Measurements from ENCODE around the gene TNIP2.
"Not testable (repeated sequence)": the region's sequence is repeated elsewhere in the genome, so short reads cannot be mapped to it uniquely, and the experiment has no call there.

TNIP2 gene

DNA sequence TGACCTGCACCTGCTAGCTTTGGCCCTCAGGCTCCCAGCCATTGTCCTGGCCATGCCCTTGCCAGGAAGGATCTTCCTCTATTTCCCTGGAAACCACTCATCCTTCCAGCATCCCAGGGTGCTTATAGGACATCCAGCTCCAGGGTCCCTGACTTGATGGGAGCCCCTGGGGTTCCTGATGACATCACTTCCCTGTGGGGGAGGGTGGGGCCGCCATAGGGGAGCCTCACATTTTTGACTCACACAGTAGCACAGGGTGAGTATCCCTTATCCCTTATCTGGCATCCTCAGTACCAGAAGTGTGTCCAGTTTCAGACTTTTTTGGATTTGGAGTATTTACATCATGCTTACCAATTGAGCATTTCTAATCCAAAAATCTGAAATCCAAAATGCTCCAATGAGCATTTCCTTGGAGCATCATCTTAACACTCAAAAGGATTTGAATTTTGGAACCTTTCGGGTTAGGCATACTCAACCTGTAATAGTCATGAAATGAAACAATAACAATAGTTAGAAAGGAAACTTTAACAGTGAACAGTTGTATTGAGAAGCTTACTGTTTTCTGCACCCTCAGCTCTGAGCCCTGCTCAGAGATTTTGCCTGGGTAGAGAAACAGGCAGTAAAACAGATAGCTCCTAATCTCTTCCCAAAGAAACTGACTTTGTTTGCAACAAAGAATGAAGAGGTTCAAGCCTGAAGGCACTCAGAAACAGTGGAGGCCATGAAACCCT lies 22.1 kb downstream of the TNIP2 start:
- Histone ChIP-seq H3K27me3 (replicated peaks; ENCODE audit: control insufficient read depth, insufficient read depth, low read length) (no peaks in the 10 kb centered on the region), H3K4me1 (ENCODE audit: control insufficient read depth, insufficient read depth, low read length) (no peaks in the 10 kb centered on the region), H3K4me3 (ENCODE audit: low read length) (no peak overlapping the region), H3K36me3 (ENCODE audit: control insufficient read depth, insufficient read depth, low read length, severe bottlenecking) (peaks cover 41% of the 10 kb centered on the region), H3K9me3 (ENCODE audit: control insufficient read depth, low read length) (peaks cover 10% of the 10 kb centered on the region), H3K9ac (ENCODE audit: low read length) (no peak overlapping the region)
- DNase-seq (ENCODE audit: low read depth), result no peak

DNA sequence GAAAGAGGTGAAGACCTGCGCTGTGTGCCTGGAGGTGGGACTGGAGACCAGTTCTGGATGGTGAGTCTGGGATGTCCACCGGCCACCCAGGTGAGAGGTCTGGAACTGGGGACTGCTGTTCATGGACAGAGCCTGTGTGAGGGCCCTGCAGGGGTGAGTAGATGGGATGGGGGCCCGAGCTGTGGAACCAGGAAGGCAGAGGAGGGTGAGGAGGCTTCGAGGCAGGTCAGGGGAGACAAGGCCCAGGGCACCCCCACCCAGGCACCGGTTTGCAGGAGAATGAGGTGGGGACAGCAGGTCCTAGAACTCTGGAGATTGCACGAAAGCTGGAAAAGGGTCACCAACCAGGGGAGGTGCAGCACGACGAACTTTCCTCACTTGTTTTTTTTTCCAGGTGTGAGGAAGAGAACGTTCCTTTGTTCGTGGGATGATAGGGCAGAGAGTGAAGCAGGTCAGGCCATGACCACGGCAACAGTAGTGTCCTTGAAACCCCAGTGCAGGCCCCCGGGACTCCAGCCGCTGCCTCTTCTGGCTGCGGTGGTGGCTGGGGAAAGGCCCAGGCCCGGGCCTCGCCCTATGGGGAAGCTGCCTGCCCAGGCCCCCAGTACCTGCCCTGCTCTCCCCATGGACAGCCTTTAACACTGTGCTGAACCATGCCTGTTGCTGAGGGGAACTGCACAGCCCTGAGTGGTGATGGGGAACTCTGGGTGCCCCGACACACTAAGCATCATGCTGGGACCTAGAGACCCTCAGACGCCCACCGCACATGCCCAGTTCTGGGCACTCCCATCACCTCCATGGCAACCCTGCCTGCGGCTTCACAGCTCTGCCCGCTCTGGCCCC lies 22.9 kb downstream of the TNIP2 start:
- no peaks in the 10 kb centered on the region for H3K4me1 ChIP-seq (ENCODE audit: control insufficient read depth, insufficient read depth, low read length)
- H3K27me3 ChIP-seq (replicated peaks; ENCODE audit: control insufficient read depth, insufficient read depth, low read length), result no peaks in the 10 kb centered on the region
- H3K9me3 ChIP-seq (ENCODE audit: control insufficient read depth, low read length), result peaks cover 10% of the 10 kb centered on the region
- H3K9ac ChIP-seq (ENCODE audit: low read length), result no peak overlapping the region
- peaks cover 42% of the 10 kb centered on the region for H3K36me3 ChIP-seq (ENCODE audit: control insufficient read depth, insufficient read depth, low read length, severe bottlenecking)
- no peak for DNase-seq (ENCODE audit: low read depth)
- no peak overlapping the region for H3K4me3 ChIP-seq (ENCODE audit: low read length)

DNA sequence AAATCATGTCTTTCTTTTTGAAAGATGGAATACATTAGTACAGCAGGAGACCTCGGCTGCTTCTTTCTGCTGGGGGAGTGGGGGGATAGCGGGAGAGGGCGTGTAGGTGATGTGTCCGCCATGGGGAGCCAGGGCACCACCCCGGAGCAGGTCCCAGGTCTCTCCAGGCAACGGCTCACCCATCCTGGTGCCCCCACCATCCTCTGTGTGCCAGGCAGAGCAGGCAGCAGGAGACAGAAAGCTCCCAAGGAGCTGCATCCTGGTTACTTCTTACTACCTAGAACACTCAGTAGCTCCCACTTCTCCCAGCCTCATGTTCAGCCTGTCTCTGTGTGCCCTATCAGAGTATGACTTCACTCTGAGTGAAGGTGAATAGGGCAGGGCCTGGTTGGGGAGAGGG lies 23.6 kb downstream of the TNIP2 start:
- no peaks in the 10 kb centered on the region for H3K4me1 ChIP-seq (ENCODE audit: control insufficient read depth, insufficient read depth, low read length)
- peaks cover 42% of the 10 kb centered on the region for H3K36me3 ChIP-seq (ENCODE audit: control insufficient read depth, insufficient read depth, low read length, severe bottlenecking)
- H3K27me3 ChIP-seq (replicated peaks; ENCODE audit: control insufficient read depth, insufficient read depth, low read length), result no peaks in the 10 kb centered on the region
- peaks cover 10% of the 10 kb centered on the region for H3K9me3 ChIP-seq (ENCODE audit: control insufficient read depth, low read length)
- no peak overlapping the region for H3K4me3 ChIP-seq (ENCODE audit: low read length)
- H3K9ac ChIP-seq (ENCODE audit: low read length), result no peak overlapping the region
- DNase-seq (ENCODE audit: low read depth), result no peak

DNA sequence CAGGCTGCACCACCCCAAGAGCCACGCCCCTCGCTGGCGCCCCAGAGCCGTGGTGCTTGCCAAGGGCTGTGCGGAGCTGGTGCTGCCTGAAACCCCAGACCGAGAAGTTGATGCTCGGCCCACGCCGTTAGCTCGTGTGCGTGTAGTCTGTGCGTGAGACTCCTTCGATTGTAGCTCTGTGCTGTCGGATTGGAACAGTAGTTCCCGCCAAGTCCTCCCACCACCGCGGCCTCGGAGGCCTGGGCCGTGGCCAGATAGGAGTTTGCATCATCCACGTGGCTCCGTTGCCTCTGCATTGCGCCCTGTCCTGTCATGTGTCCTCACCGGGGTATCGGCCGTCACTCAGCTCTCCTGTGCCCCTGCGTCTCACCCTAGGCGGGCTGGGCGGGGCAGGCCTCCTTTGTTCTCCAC lies 24.2 kb downstream of the TNIP2 start:
- no peaks in the 10 kb centered on the region for H3K4me1 ChIP-seq (ENCODE audit: control insufficient read depth, insufficient read depth, low read length)
- no peak for DNase-seq (ENCODE audit: low read depth)
- H3K9me3 ChIP-seq (ENCODE audit: control insufficient read depth, low read length), result peaks cover 10% of the 10 kb centered on the region
- H3K9ac ChIP-seq (ENCODE audit: low read length), result no peak overlapping the region
- no peaks in the 10 kb centered on the region for H3K27me3 ChIP-seq (replicated peaks; ENCODE audit: control insufficient read depth, insufficient read depth, low read length)
- no peak overlapping the region for H3K4me3 ChIP-seq (ENCODE audit: low read length)
- peaks cover 42% of the 10 kb centered on the region for H3K36me3 ChIP-seq (ENCODE audit: control insufficient read depth, insufficient read depth, low read length, severe bottlenecking)

DNA sequence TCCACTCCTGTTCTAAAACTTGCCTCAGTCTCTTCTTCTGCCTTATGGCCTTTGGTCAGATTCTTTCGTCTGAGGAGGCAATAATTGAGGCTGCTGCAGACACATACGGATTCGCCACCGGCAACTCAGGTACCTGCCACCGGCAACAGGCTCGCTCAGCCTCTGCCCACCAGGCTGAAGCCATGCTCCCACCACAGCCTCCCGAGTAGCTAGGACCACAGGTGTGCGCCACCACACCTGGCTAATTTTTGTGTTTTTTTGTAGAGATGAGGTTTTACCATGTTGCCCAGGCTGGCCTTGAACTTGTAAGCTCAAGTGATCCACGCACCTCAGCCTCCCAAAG lies 26.6 kb downstream of the TNIP2 start:
- no peaks in the 10 kb centered on the region for H3K27me3 ChIP-seq (replicated peaks; ENCODE audit: control insufficient read depth, insufficient read depth, low read length)
- no peak overlapping the region for H3K9ac ChIP-seq (ENCODE audit: low read length)
- H3K36me3 ChIP-seq (ENCODE audit: control insufficient read depth, insufficient read depth, low read length, severe bottlenecking), result peaks cover 37% of the 10 kb centered on the region
- no peak for DNase-seq (ENCODE audit: low read depth)
- H3K9me3 ChIP-seq (ENCODE audit: control insufficient read depth, low read length), result no peaks in the 10 kb centered on the region
- no peak overlapping the region for H3K4me3 ChIP-seq (ENCODE audit: low read length)
- no peaks in the 10 kb centered on the region for H3K4me1 ChIP-seq (ENCODE audit: control insufficient read depth, insufficient read depth, low read length)

DNA sequence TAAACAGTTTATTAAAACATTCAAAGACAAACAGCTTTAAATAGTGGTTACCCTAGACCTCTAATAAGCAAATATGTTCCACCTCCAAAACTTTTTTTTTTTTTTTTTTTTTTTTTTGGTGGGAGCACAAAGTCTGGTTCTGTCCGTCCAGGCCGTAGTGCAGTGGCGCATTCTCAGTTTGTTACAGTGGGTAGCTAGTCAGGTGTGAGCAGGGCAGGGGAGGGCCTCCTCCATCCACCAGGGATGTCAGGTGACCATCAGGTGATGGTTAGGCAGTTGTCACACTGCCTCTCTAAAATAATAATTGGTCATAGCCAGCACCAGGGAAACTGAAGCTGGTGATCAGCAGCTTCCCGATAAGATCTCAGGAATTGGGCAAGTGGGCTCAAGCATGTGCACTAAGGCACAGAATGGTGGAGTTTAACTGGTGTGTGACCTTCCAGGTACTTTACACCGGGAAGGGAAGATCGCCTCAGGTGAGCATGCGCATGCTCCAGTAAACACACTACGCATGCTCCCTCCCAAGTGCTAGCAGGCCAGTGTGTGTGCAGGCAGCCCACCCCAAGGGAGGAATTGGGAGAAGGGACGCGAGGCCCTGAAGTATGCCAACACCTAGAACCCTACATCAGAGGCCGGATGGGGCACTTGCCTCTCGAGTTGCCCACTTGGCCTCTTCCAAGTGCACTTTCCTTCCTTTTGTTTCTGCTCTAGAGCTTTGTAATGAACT lies 27.2 kb downstream of the TNIP2 start:
- Histone ChIP-seq H3K9me3 (ENCODE audit: control insufficient read depth, low read length) (no peaks in the 10 kb centered on the region), H3K4me3 (ENCODE audit: low read length) (no peak overlapping the region), H3K36me3 (ENCODE audit: control insufficient read depth, insufficient read depth, low read length, severe bottlenecking) (peaks cover 40% of the 10 kb centered on the region), H3K27me3 (replicated peaks; ENCODE audit: control insufficient read depth, insufficient read depth, low read length) (no peaks in the 10 kb centered on the region), H3K9ac (ENCODE audit: low read length) (no peak overlapping the region), H3K4me1 (ENCODE audit: control insufficient read depth, insufficient read depth, low read length) (no peaks in the 10 kb centered on the region)
- DNase-seq (ENCODE audit: low read depth), result no peak

DNA sequence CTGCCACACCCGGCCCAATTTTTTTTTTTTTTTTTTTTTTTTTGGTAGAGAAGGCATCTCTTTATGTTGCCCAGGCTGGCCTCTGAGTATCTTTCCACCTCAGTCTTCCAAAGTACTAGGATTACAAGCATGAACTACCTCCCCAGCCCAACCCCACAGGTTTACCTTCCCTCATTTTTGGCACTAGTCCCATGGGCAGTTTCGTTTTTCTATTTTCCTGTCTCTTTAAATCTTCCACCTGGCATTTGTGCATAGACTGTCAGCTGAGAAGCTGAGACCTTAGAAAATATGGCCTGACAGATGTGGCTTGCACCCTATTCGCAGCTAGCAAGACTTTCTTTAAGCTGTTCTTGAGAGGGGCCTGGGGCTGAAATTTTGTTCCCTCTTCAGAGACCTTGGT lies 27.9 kb downstream of the TNIP2 start:
- DNase-seq (ENCODE audit: low read depth), result no peak
- H3K36me3 ChIP-seq (ENCODE audit: control insufficient read depth, insufficient read depth, low read length, severe bottlenecking), result peaks cover 36% of the 10 kb centered on the region
- no peaks in the 10 kb centered on the region for H3K27me3 ChIP-seq (replicated peaks; ENCODE audit: control insufficient read depth, insufficient read depth, low read length)
- H3K9ac ChIP-seq (ENCODE audit: low read length), result no peak overlapping the region
- H3K9me3 ChIP-seq (ENCODE audit: control insufficient read depth, low read length), result no peaks in the 10 kb centered on the region
- H3K4me1 ChIP-seq (ENCODE audit: control insufficient read depth, insufficient read depth, low read length), result no peaks in the 10 kb centered on the region
- no peak overlapping the region for H3K4me3 ChIP-seq (ENCODE audit: low read length)

DNA sequence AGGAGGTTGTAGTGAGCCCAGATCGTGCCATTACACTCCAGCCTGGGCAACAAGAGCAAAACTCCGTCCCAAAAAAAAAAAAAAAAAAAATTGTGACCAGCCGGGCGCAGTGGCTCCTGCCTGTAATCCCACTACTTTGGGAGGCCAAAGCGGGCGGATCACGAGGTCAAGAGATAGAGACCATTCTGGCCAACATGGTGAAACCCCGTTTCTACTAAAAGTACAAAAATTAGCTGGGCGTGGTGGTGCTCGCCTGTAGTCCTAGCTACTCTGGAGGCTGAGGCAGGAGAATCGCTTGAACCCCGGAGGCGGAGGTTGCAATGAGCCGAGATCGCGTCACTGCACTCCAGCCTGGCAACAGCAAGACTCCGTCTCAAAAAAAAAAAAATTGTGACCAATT lies 29.3 kb downstream of the TNIP2 start:
- peaks cover 32% of the 10 kb centered on the region for H3K36me3 ChIP-seq (ENCODE audit: control insufficient read depth, insufficient read depth, low read length, severe bottlenecking)
- H3K9ac ChIP-seq (ENCODE audit: low read length); H3K4me3 ChIP-seq (ENCODE audit: low read length); H3K27me3 ChIP-seq (replicated peaks; ENCODE audit: control insufficient read depth, insufficient read depth, low read length); H3K4me1 ChIP-seq (ENCODE audit: control insufficient read depth, insufficient read depth, low read length); DNase-seq (ENCODE audit: low read depth); H3K9me3 ChIP-seq (ENCODE audit: control insufficient read depth, low read length): not testable (repeated sequence)

DNA sequence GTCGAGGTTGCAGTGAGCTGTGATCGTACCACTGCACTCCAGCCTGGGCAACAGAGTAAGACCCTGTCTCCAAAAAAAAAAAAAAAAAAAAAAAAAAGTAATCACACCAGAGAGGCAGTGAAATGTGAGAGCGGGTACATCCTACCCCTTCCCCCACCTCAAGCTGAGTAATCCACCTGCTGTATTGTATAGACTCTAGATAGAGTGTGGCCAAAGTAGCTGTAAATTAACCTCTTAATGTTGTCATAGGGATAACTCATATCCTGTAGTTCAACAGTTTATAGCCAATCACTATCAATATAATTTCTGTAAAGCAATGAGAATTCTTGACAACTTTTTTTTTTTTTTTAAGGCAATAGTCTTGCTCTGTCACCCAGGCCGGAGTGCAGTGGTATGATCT lies 30.8 kb downstream of the TNIP2 start:
- no peak overlapping the region for H3K4me3 ChIP-seq (ENCODE audit: low read length)
- H3K36me3 ChIP-seq (ENCODE audit: control insufficient read depth, insufficient read depth, low read length, severe bottlenecking), result peaks cover 38% of the 10 kb centered on the region
- H3K9me3 ChIP-seq (ENCODE audit: control insufficient read depth, low read length), result no peaks in the 10 kb centered on the region
- no peak overlapping the region for H3K9ac ChIP-seq (ENCODE audit: low read length)
- DNase-seq (ENCODE audit: low read depth), result no peak
- no peaks in the 10 kb centered on the region for H3K27me3 ChIP-seq (replicated peaks; ENCODE audit: control insufficient read depth, insufficient read depth, low read length)
- no peaks in the 10 kb centered on the region for H3K4me1 ChIP-seq (ENCODE audit: control insufficient read depth, insufficient read depth, low read length)

DNA sequence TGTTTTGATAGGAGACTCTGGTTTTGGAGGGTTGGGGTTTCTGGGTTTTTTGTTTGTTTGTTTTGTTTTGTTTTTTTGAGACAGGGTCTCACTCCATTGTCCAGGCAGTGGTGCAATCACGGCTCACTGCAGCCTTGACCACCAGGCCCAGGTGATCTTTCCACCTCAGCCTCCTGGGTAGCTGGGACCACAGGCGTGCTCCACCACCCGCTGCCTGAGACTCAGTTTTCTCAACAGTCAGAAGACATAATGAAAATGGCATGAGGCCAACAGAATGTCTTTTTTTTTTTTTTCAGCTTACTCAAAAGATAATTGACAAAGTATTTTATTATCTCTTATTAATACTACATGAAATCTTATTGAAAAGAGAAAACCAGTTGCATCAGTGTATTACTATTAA lies 32.4 kb downstream of the TNIP2 start:
- H3K36me3 ChIP-seq (ENCODE audit: control insufficient read depth, insufficient read depth, low read length, severe bottlenecking), result peaks cover 32% of the 10 kb centered on the region

DNA sequence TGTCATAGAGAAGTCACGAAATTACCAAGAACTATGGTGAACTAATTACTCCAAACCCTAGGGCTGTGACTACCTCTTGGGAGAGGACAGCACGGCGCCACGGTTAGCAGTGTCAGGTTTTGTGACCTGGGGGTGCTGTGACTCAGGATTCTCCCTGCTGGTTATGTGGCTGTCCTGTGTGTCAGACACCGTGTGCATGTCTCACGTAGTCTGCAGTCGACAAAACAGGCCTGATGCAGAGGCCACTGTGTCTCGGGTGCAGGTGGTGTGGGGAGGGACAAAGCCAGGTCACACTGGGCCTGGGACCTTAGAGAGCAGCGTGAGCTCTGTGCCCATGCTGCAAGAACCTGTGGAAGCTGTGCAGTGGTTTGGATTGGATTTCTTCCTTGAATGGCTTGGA lies 34.1 kb downstream of the TNIP2 start:
- H3K36me3 ChIP-seq (ENCODE audit: control insufficient read depth, insufficient read depth, low read length, severe bottlenecking), result peaks cover 42% of the 10 kb centered on the region
- no peaks in the 10 kb centered on the region for H3K4me1 ChIP-seq (ENCODE audit: control insufficient read depth, insufficient read depth, low read length)
- H3K9me3 ChIP-seq (ENCODE audit: control insufficient read depth, low read length), result no peaks in the 10 kb centered on the region
- no peak overlapping the region for H3K4me3 ChIP-seq (ENCODE audit: low read length)
- DNase-seq (ENCODE audit: low read depth), result no peak
- no peak overlapping the region for H3K9ac ChIP-seq (ENCODE audit: low read length)
- H3K27me3 ChIP-seq (replicated peaks; ENCODE audit: control insufficient read depth, insufficient read depth, low read length), result no peaks in the 10 kb centered on the region

More for the DNA sequence above, 32.4 kb downstream of the TNIP2 start:
- H3K4me1 ChIP-seq (ENCODE audit: control insufficient read depth, insufficient read depth, low read length), result no peaks in the 10 kb centered on the region
- no peak overlapping the region for H3K9ac ChIP-seq (ENCODE audit: low read length)
- no peaks in the 10 kb centered on the region for H3K9me3 ChIP-seq (ENCODE audit: control insufficient read depth, low read length)
- H3K4me3 ChIP-seq (ENCODE audit: low read length), result no peak overlapping the region
- DNase-seq (ENCODE audit: low read depth), result peak; percentile 5
- no peaks in the 10 kb centered on the region for H3K27me3 ChIP-seq (replicated peaks; ENCODE audit: control insufficient read depth, insufficient read depth, low read length)

Measured in adipocyte (in vitro differentiated cells).